ENCODE measurements around the gene ITPR2. TPM values are rescaled to one million over a fixed set of nuclear protein-coding genes. Genes with fewer than 3 reads are reported as not detected.
A peak's percentile ranks its signal among the peaks of the same experiment; 100 is the strongest.

ITPR2 gene
- total RNA-seq, 4 donors from 2014 or later: 32.6 to 49.8 (median 39.9) TPM

DNA sequence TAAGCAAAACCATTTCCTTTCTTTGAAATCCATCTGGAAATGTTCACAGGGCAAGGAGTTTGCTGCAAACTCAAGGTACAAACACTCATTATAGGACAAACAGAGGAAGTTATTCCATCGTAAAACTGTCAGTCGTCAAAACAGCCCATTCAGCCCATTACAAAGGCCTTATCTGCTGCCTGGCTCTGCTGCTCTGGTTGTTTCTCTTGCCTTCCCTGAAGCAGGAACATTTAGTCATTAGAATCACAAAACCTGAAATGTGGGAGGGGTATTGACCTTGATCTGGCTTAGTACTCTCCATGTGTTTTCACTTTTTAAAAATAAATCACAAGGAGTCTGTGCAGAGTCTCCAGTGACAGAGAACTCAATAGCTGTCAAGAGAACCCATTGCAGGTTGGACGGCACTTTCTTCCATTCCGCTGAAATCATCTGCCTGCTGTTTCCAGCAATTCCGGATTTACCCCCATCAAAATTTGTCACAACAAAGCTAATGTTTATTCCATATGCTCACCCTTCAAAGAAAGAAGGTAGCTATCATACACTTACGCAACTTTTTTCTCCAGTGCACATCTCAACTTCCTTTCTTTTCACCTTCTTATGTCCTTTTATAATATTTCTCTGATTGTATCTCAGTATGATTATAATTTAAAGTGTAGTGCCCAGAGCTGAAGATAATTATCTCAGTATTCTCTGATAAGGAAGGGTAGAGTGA, 24.6 kb upstream of the ITPR2 start:
- peaks cover 0 to 3% (median 0%) of the 10 kb centered on the region in 4 donors for H3K4me1 ChIP-seq
- no peaks in the 10 kb centered on the region for H3K36me3 ChIP-seq
- H3K4me3 ChIP-seq: no peak overlapping the region
- no peak for DNase-seq (ENCODE audit: low spot score in 2 of 2)
- TF ChIP-seq EP300 (IDR thresholded peaks at IDR 0.05) (no peak), POLR2A (IDR thresholded peaks at IDR 0.05) (no peak)
- TF ChIP-seq, protein P1, sequence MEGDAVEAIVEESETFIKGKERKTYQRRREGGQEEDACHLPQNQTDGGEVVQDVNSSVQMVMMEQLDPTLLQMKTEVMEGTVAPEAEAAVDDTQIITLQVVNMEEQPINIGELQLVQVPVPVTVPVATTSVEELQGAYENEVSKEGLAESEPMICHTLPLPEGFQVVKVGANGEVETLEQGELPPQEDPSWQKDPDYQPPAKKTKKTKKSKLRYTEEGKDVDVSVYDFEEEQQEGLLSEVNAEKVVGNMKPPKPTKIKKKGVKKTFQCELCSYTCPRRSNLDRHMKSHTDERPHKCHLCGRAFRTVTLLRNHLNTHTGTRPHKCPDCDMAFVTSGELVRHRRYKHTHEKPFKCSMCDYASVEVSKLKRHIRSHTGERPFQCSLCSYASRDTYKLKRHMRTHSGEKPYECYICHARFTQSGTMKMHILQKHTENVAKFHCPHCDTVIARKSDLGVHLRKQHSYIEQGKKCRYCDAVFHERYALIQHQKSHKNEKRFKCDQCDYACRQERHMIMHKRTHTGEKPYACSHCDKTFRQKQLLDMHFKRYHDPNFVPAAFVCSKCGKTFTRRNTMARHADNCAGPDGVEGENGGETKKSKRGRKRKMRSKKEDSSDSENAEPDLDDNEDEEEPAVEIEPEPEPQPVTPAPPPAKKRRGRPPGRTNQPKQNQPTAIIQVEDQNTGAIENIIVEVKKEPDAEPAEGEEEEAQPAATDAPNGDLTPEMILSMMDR (IDR thresholded peaks at IDR 0.05): no peak
- no peak overlapping the region for H3K27ac ChIP-seq
- no peaks in the 10 kb centered on the region for H3K9me3 ChIP-seq
- no peaks in the 10 kb centered on the region for H3K27me3 ChIP-seq
- 49 to 55% methylated on average over 6 of the region's 6 CpGs for WGBS, 2 donors

DNA sequence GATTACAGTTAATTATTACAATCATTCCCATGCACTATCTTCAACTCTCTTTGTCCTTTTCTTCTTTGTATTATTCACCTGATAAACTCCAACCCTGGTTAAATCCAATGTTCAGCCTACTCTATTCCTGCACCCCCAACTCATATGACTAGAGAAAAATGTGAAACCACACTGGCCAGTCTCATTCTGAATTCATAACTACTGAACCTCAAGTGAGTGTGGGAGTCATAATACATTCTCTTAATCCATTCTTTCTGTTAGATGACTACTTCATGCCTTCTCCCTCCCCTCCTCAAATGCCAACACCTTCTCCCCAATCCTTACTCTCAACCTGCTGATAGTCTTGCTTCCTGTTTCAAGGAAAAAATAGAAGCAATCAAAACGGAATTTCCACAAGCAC, 22.3 kb upstream of the ITPR2 start:
- H3K36me3 ChIP-seq: no peaks in the 10 kb centered on the region
- H3K27me3 ChIP-seq: no peaks in the 10 kb centered on the region
- WGBS, 2 donors: 50 to 63% methylated on average over 1 of the region's 1 CpG
- peaks cover 0 to 3% (median 0%) of the 10 kb centered on the region in 4 donors for H3K4me1 ChIP-seq
- no peak overlapping the region for H3K4me3 ChIP-seq
- TF ChIP-seq EP300 (IDR thresholded peaks at IDR 0.05) (no peak), POLR2A (IDR thresholded peaks at IDR 0.05) (no peak)
- TF ChIP-seq, protein P1 (IDR thresholded peaks at IDR 0.05): no peak
- H3K9me3 ChIP-seq: no peaks in the 10 kb centered on the region
- no peak overlapping the region for H3K27ac ChIP-seq
- no peak for DNase-seq (ENCODE audit: low spot score in 2 of 2)

DNA sequence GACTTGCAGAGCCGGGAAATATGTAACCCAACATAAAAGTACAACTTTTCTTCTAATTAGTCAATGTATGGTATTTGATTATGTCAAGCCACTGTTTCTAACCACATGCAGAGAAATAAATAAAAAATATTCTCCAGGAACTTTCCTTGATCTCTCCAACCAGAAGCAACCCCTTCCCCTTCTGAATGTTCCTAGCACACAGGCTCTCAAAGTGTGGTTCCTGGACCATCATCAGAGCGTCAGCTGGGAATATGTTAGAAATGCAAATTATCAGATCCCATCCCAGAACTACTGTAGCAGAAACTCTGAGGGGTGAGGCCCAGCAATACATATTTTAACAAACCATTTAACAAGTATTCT, 21.0 kb upstream of the ITPR2 start:
- Histone ChIP-seq H3K4me3 (no peak overlapping the region), H3K27ac (no peak overlapping the region), H3K9me3 (no peaks in the 10 kb centered on the region), H3K4me1 (peaks cover 0 to 3% (median 0%) of the 10 kb centered on the region in 4 donors), H3K36me3 (no peaks in the 10 kb centered on the region), H3K27me3 (no peaks in the 10 kb centered on the region)
- WGBS, 2 donors: 4 to 7% methylated on average over 2 of the region's 2 CpGs
- TF ChIP-seq, protein P1 (IDR thresholded peaks at IDR 0.05): no peak
- DNase-seq (ENCODE audit: low spot score in 2 of 2): no peak

DNA sequence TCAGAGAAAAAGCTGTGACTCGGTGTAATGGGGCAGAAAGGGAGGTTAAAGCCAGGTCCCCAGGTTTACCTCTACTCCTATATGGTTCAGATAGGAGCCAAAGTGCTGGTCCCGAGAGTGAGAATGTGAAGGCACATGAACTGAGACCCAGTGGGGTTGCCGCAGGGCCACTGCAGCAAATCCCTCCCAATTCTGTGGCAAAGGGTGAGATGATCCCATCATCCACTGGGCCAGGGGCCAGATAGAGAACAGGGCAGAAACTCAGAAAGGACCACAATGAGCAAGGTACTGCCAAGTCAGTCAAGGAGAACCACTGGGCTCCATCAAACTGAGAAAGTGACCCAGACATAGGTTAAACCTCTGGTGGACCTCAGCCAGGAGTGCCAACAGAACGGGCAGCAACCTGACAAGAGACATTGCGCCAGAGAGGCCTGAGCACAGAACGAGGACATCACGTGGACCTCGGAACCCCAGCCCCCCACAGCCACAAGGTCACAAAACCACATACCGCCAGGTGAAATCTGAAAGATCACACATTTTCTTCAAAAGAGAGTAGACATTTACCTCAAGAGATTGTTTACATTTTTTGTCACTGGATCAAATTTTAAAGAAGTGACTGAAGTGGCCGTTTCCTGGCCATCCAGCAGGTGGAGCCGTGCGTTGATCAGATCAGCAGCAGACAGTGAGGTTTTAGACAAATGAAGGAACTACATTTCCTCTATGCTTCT, 20.5 kb upstream of the ITPR2 start:
- no peak overlapping the region for H3K4me3 ChIP-seq
- no peaks in the 10 kb centered on the region for H3K27me3 ChIP-seq
- peak; percentile 46 to 67 for DNase-seq (ENCODE audit: low spot score in 2 of 2)
- H3K27ac ChIP-seq: no peak overlapping the region
- no peaks in the 10 kb centered on the region for H3K36me3 ChIP-seq
- 39 to 62% methylated on average over 11 to 12 of the region's 12 CpGs for WGBS, 2 donors
- peaks cover 0 to 3% (median 0%) of the 10 kb centered on the region in 4 donors for H3K4me1 ChIP-seq
- TF ChIP-seq POLR2A (IDR thresholded peaks at IDR 0.05): no peak
- TF ChIP-seq, protein P1 (IDR thresholded peaks at IDR 0.05): peak; percentile 82 to 89 (median 86)
- TF ChIP-seq EP300 (IDR thresholded peaks at IDR 0.05): peak in 1 of 2 donors; percentile 25
- H3K9me3 ChIP-seq: no peaks in the 10 kb centered on the region

Measured in tibial nerve (tissue), 4 donors.